Pancreas (tissue), 10 donors: ENCODE measurements around the gene EIF1AX. TPM values are rescaled to one million over a fixed set of nuclear protein-coding genes. Genes with fewer than 3 reads are reported as not detected.
A peak's percentile ranks its signal among the peaks of the same experiment; 100 is the strongest.

Experiments
- ATAC-seq, 4 donors: fragments of 200-7000 bp; cut with Tn5 transposase; one replicate each; pipeline versions ENCODE4 v1.8.0 to v1.9.1; 2020; ENCODE audit warnings: mild to moderate bottlenecking in 4 of 4, moderate library complexity in 4 of 4
- DNase-seq, 6 donors: peaks; one replicate each; pipeline ENCODE4 v3.0.0-alpha.2; 2020
- FAIRE-seq: peaks from 2 replicates; lab custom pipeline; 2012; peaks lifted over from hg19 to GRCh38; lab: Jason Lieb, UNC
- H3K27ac ChIP-seq, 4 donors: fragments of 200-600 bp; sonication (generic); 1 replicate in 3 of 4; 2 replicates in 1 of 4; pipeline versions ENCODE4 v1.5.0 to v1.8.0; 2020
- H3K27me3 ChIP-seq, 4 donors: fragments of 200-600 bp; one replicate each; pipeline ENCODE4 v1.8.0; 2021
- H3K36me3 ChIP-seq, 3 donors: fragments of 200-600 bp; sonication (generic) in 1 of 3; one replicate each; pipeline versions ENCODE4 v1.5.0 to v1.8.0; 2020 to 2021
- H3K4me1 ChIP-seq, 3 donors: fragments of 200-600 bp; one replicate each; pipeline ENCODE4 v1.8.0; 2021
- H3K4me3 ChIP-seq, 4 donors: fragments of 200-600 bp; sonication (generic) in 2 of 4; one replicate each; pipeline versions ENCODE4 v1.5.0 to v1.8.0; 2020 to 2021
- H3K9me3 ChIP-seq, 4 donors: fragments of 200-600 bp; one replicate each; pipeline ENCODE4 v1.8.0; 2021
- WGBS, 2 donors: extraction: QIAGEN DNeasy Blood & Tissue Kit; methylation state at CpG; one replicate each; pipeline ENCODE4 v1.1.7; 2013; 5-methylcytosine and 5-hydroxymethylcytosine counted together
- intact Hi-C, 3 donors: fragments of 100-400 bp; cut with DNase I; formaldehyde crosslinking; loops; one replicate each; pipeline versions ENCODE4 v1.11.1 to v1.14.2; 2022
- polyA plus RNA-seq, 2 donors: library from polyadenylated mRNA; stranded (reverse); fragments of 200-250 nt; gene quantifications; one replicate each; pipeline ENCODE4 v1.2.3, GENCODE V29; 2013
- total RNA-seq, 6 donors: library from RNA; stranded (reverse); fragmentation: NEBNext Ultra II Directional in 4 of 6; extraction: Animal tissue kit (Norgen Biotek cat#: 25700) in 4 of 6; gene quantifications; one replicate each; pipeline versions ENCODE4 v1.2.1 to v1.2.4, GENCODE V29; 2021 to 2023
- TF ChIP-seq, protein P1 (sequence below), 4 donors: fragments of 200-600 bp; sonication (generic) in 3 of 4; IDR thresholded peaks; one replicate each; pipeline versions ENCODE4 v1.5.0 to v1.8.0; 2021; ENCODE audit warnings: antibody characterized with exemption in 4 of 4
- donor health status: healthy with polysubstance abuse.
- donor health status: DM: no; HTN: no; CAD: no; lungs with moderate emphysema.
- donor health status: DM: no; HTN: no; CAD: no.
- donor health status: control.
- donor health status: control.
- donor health status: Bipolar disorder and iron deficiency.
- donor health status: DM: yes; HTN: yes; CAD: no.
- donor health status: DM: no; HTN: no; CAD: no.
- donor health status: DM: no; HTN: no; CAD: no.
- donor health status: DM: yes; HTN: yes; CAD: no.

EIF1AX gene, protein sequence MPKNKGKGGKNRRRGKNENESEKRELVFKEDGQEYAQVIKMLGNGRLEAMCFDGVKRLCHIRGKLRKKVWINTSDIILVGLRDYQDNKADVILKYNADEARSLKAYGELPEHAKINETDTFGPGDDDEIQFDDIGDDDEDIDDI
- 10 to 100 TPM; 23.7 to 76.7 (median 62.2) TPM for total RNA-seq
- polyA plus RNA-seq: 10 to 100 TPM; 12.4 to 27.3 TPM

DNA sequence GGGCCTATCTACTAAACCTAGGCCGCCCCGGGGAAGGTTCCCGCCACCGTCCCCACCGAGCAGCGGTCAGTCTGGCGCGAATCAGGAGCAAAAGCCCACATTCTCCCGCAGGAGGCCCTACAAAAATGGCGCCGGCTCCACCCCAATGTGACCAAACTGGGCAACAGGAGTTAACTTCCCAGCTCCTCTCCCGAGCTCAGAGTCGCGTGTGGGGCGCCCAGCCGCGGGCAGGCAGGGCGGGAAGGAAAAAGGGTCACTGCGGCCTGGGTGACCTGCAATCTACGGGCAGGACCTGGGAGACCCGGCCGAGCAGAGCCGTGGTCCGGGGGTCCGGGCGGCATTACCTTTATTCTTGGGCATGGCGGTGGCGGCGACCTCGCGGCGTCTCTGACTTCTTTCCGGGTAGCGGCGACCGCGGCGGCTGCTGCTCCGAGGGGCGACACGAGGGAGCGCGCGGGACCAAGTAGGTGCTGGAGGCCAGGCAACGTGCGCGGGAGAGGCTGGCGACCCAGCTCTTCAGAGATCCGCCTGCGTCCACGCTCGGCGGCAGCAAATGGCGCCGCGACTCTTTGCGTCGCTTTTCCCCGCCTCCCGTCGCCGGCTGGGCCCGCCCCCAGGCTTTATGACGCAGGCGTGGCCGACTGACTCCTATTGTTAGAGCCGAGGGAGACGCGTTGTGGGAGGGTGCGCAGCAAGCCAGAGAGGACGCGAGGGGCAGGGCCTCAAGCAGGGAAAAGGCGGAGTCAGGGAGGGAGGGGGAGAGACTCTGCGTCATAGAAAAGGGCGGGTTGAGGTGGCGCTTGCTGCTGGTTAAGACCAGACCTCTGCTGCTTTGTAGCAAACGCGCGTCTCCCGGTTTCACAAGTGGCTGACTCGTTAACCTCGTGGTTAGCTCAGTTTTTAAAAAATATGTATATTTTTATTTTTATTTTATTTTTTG, at the start of gene EIF1AX:
EIF1AX (minus strand) TSS at position 558 of the 940 bp plus-strand sequence; CDS start at position 360, 198 bp downstream.
- intact Hi-C loops: no loop called here
- WGBS, 2 donors: 6 to 10% methylated on average over 75 to 77 of the region's 82 CpGs
- H3K4me3 ChIP-seq: peak within 1 kb of the TSS; percentile 80 to 92 (median 84)
- H3K9me3 ChIP-seq: no peaks in the 10 kb centered on the region
- H3K36me3 ChIP-seq: peaks cover 0 to 16% (median 4%) of the 10 kb centered on the region in 3 donors
- H3K27me3 ChIP-seq: no peaks in the 10 kb centered on the region
- H3K27ac ChIP-seq: peak within 1 kb of the TSS; percentile 86 to 92 (median 91)
- H3K4me1 ChIP-seq: peaks cover 5 to 19% (median 11%) of the 10 kb centered on the region in 3 donors
- DNase-seq: peak; percentile 96 to 100 (median 99)
- TF ChIP-seq, protein P1, sequence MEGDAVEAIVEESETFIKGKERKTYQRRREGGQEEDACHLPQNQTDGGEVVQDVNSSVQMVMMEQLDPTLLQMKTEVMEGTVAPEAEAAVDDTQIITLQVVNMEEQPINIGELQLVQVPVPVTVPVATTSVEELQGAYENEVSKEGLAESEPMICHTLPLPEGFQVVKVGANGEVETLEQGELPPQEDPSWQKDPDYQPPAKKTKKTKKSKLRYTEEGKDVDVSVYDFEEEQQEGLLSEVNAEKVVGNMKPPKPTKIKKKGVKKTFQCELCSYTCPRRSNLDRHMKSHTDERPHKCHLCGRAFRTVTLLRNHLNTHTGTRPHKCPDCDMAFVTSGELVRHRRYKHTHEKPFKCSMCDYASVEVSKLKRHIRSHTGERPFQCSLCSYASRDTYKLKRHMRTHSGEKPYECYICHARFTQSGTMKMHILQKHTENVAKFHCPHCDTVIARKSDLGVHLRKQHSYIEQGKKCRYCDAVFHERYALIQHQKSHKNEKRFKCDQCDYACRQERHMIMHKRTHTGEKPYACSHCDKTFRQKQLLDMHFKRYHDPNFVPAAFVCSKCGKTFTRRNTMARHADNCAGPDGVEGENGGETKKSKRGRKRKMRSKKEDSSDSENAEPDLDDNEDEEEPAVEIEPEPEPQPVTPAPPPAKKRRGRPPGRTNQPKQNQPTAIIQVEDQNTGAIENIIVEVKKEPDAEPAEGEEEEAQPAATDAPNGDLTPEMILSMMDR (IDR thresholded peaks at IDR 0.05): no peak
- peak; percentile 97 to 99 (median 98) for ATAC-seq
- FAIRE-seq: peak; percentile 99

DNA sequence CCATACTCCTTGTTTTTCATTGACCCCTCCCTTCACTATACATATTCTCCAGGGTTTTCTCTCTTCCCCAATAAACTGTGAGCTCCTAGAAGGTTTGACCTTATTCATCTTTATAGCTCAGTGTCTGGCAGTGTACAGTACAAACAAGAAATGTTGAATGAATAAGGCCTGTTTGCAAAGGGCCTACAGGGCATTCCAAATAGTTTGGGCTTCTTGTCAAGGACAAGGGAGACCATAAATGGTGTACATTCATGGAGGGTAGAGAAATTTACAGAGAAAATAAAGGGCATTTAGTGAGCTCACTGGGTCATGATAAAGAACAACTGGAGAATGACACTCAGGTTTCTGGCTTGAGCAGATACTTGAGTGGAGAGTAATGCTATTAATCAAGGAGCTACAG, 47.5 kb upstream of the EIF1AX start:
- DNase-seq: no peak
- ATAC-seq: no peak
- TF ChIP-seq, protein P1 (IDR thresholded peaks at IDR 0.05): no peak
- H3K27me3 ChIP-seq: peaks cover 0 to 9% (median 0%) of the 10 kb centered on the region in 4 donors
- H3K4me3 ChIP-seq: no peak overlapping the region
- H3K36me3 ChIP-seq: peaks cover 0 to 13% (median 6%) of the 10 kb centered on the region in 3 donors
- no peak overlapping the region for H3K27ac ChIP-seq
- no peak for FAIRE-seq
- intact Hi-C loops: no loop called here
- H3K9me3 ChIP-seq: no peaks in the 10 kb centered on the region
- H3K4me1 ChIP-seq: no peaks in the 10 kb centered on the region

DNA sequence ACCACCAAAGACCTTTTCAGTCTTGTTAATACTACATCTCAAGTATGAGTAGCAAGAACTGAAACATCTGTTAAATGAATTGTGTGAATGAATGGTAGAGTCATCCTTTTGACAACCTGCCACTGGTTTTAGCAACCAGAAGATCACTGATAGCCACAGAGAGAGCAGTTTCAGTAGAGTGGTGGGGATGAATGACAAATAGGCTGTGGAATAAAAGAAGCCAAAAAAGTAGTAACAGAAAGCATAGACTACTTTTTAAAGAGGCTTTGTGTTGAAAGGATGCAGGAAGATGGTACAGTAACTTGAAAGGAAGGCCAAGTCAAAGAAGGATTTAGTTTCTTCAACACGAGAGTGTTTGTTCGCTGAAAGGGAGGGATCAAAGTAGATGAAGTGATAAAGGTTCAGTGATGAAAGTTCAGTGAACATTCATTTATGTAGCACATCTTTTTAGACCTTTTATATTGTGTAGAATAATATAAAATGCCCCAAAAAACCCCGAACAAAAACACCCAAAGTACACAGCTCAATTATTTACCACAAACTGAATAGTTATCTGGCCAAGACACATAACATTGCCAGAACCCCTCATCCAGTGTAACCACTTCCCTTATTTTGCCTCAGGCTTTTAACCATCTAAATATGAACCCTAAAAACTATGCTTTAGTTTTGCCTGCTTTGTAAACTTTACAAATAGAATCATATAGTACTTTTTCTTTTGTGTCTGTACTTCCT, 40.1 kb upstream of the EIF1AX start:
- intact Hi-C loops: no loop called here
- 69 to 85% methylated on average over 3 of the region's 3 CpGs for WGBS, 2 donors

DNA sequence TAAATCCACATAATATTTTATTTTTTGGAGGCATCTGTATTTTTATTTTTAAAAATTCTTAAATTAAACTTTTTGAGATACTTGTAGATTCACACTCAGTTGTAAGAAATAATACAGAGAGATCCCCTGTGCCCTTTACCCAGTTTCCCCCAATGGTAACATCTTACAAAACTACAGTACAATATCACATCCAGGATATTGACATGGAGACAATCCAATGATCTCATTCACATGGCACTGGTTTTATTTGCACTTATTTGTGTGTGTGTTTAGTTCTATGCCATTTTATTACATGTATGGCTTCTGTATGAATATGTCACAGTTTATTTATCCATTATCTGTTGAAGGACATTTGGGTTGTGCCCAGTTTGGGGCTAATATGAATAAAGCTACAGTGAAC, 35.5 kb upstream of the EIF1AX start:
- DNase-seq (no peak), ATAC-seq (no peak), FAIRE-seq (peak; percentile 61)
- Histone ChIP-seq H3K4me3 (no peak overlapping the region), H3K9me3 (no peaks in the 10 kb centered on the region), H3K36me3 (peaks cover 0 to 12% (median 0%) of the 10 kb centered on the region in 3 donors), H3K4me1 (no peaks in the 10 kb centered on the region), H3K27me3 (no peaks in the 10 kb centered on the region), H3K27ac (no peak overlapping the region)
- intact Hi-C loops: no loop called here
- TF ChIP-seq, protein P1 (IDR thresholded peaks at IDR 0.05): no peak

More for the DNA sequence above, 40.1 kb upstream of the EIF1AX start:
- Histone ChIP-seq H3K27me3 (no peaks in the 10 kb centered on the region), H3K27ac (no peak overlapping the region), H3K9me3 (no peaks in the 10 kb centered on the region), H3K4me3 (no peak overlapping the region), H3K4me1 (no peaks in the 10 kb centered on the region), H3K36me3 (peaks cover 0 to under 1% (median 0%) of the 10 kb centered on the region in 3 donors)
- FAIRE-seq (no peak), ATAC-seq (no peak), DNase-seq (no peak)
- TF ChIP-seq, protein P1 (IDR thresholded peaks at IDR 0.05): no peak
